ENCODE results near the gene GDPD5.
A peak's percentile ranks its signal among the peaks of the same experiment; 100 is the strongest.

GDPD5 gene

GRCh38 chr11:75535071-75535470, 9.3 kb upstream of the GDPD5 start:
- H3K4me3 ChIP-seq (ENCODE audit: control insufficient read depth, low read depth, low read length): no peak overlapping the region
- no peak for DNase-seq (ENCODE audit: low read depth)
- no peak for TF ChIP-seq CTCF (IDR thresholded peaks at IDR 0.05; ENCODE audit: control insufficient read depth, insufficient read depth, low read depth, low read length, missing control alignments)

DNA sequence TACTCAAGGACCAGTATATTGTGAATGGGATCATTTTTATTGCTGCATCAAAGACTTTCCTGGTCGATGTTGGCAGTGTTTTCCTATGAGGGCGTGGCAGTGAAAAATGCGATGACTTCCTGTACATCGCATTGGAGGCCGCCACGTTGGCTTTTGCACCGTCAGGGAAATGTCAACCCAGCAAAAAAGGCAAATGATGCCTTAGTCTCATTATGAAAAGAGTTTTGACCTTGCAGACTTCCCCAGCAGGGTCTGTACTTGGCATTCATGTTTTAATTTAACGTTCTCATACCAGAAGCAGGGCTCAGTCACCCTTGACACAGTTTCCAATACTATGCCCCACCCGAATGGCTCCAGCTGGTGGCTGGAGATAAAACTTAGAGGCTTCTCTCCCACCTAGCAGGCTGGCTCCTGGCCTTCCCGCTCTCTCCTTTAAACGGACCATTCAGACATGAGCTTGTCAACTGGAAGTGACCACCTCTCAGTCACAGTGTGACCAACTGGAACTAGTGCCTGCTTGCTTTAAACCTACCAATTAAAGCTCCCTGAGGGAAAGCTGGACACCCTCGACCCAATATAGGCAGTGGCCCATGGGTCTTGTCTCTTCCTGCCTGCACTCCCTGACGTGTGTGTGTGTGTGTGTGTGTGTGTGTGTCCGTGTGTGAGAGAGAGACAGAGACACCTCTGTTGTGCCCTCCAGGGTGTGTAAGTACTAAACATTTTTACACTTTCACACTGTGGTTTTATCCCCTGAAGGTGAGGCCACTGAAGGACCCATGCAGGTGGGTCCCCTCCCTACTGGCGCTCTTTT, 8.7 kb upstream of the GDPD5 start:
- no peak for DNase-seq (ENCODE audit: low read depth)
- H3K4me3 ChIP-seq (ENCODE audit: control insufficient read depth, low read depth, low read length): no peak overlapping the region
- no peak for TF ChIP-seq CTCF (IDR thresholded peaks at IDR 0.05; ENCODE audit: control insufficient read depth, insufficient read depth, low read depth, low read length, missing control alignments)

DNA sequence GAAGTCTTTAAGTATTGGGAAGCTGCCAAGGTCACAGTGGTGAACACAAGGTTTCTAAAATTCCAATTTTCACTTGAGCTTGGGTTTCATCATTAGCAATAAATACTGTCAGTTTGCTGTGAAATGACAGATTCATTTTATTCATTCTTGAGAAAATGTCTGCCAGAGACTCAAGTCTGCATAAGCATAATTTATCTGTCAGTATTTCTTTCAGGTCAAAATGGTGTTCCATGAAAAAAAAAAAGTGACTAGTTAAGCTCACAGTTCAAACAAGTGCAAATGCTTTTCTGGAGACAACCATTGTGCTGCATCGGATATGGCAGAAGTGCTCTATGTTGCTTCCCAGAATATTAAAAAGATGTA, 8.1 kb upstream of the GDPD5 start:
- no peak for TF ChIP-seq CTCF (IDR thresholded peaks at IDR 0.05; ENCODE audit: control insufficient read depth, insufficient read depth, low read depth, low read length, missing control alignments)
- no peak overlapping the region for H3K4me3 ChIP-seq (ENCODE audit: control insufficient read depth, low read depth, low read length)
- DNase-seq (ENCODE audit: low read depth): no peak

- no peak overlapping the region for H3K4me3 ChIP-seq (ENCODE audit: control insufficient read depth, low read depth, low read length)
- no peak for DNase-seq (ENCODE audit: low read depth)
- peak; percentile 81 for TF ChIP-seq CTCF (IDR thresholded peaks at IDR 0.05; ENCODE audit: control insufficient read depth, insufficient read depth, low read depth, low read length, missing control alignments)
These were observed 6.7 kb upstream of the GDPD5 start for GRCh38 chr11:75532200-75533048.

- no peak for DNase-seq (ENCODE audit: low read depth)
- H3K4me3 ChIP-seq (ENCODE audit: control insufficient read depth, low read depth, low read length): no peak overlapping the region
- TF ChIP-seq CTCF (IDR thresholded peaks at IDR 0.05; ENCODE audit: control insufficient read depth, insufficient read depth, low read depth, low read length, missing control alignments): no peak
These were observed 5.6 kb upstream of the GDPD5 start for GRCh38 chr11:75531325-75531724.

GRCh38 chr11:75530577-75530976, 4.8 kb upstream of the GDPD5 start:
- H3K4me3 ChIP-seq (ENCODE audit: control insufficient read depth, low read depth, low read length): no peak overlapping the region
- no peak for TF ChIP-seq CTCF (IDR thresholded peaks at IDR 0.05; ENCODE audit: control insufficient read depth, insufficient read depth, low read depth, low read length, missing control alignments)
- DNase-seq (ENCODE audit: low read depth): no peak

Measured in AG09309 (cell line).